ENCODE data around the gene PYGO1.

The PYGO1 gene

GRCh38 chr15:55573224-55573623, 14.9 kb downstream of the PYGO1 start:
- no peak for TF ChIP-seq GABPA (IDR thresholded peaks at IDR 0.05; ENCODE audit: low read depth)
- no peak for TF ChIP-seq POLR2AphosphoS5 (IDR thresholded peaks at IDR 0.05; ENCODE audit: low read depth)
- TF ChIP-seq, protein P1, sequence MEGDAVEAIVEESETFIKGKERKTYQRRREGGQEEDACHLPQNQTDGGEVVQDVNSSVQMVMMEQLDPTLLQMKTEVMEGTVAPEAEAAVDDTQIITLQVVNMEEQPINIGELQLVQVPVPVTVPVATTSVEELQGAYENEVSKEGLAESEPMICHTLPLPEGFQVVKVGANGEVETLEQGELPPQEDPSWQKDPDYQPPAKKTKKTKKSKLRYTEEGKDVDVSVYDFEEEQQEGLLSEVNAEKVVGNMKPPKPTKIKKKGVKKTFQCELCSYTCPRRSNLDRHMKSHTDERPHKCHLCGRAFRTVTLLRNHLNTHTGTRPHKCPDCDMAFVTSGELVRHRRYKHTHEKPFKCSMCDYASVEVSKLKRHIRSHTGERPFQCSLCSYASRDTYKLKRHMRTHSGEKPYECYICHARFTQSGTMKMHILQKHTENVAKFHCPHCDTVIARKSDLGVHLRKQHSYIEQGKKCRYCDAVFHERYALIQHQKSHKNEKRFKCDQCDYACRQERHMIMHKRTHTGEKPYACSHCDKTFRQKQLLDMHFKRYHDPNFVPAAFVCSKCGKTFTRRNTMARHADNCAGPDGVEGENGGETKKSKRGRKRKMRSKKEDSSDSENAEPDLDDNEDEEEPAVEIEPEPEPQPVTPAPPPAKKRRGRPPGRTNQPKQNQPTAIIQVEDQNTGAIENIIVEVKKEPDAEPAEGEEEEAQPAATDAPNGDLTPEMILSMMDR (IDR thresholded peaks at IDR 0.05; ENCODE audit: insufficient read depth, low read length) = no peak
- no peak for TF ChIP-seq REST (IDR thresholded peaks at IDR 0.05; ENCODE audit: insufficient replicate concordance, low read depth)
- no peak for TF ChIP-seq SPI1 (IDR thresholded peaks at IDR 0.05; ENCODE audit: borderline replicate concordance, low read depth)
- H3K27ac ChIP-seq (replicated peaks) = no peak overlapping the region
- H3K27me3 ChIP-seq (ENCODE audit: insufficient read depth, poor library complexity, severe bottlenecking) = no peaks in the 10 kb centered on the region
- no peak for DNase-seq (ENCODE audit: low read depth in 1 of 2, low spot score in 1 of 2)
- no peak overlapping the region for H3K4me3 ChIP-seq (replicated peaks; ENCODE audit: insufficient read depth, low read length)

- no peak for DNase-seq (ENCODE audit: low read depth in 1 of 2, low spot score in 1 of 2)
- TF ChIP-seq, protein P1 (IDR thresholded peaks at IDR 0.05; ENCODE audit: insufficient read depth, low read length) = no peak
- no peak for TF ChIP-seq SPI1 (IDR thresholded peaks at IDR 0.05; ENCODE audit: borderline replicate concordance, low read depth)
- no peak for TF ChIP-seq REST (IDR thresholded peaks at IDR 0.05; ENCODE audit: insufficient replicate concordance, low read depth)
- no peak for TF ChIP-seq GABPA (IDR thresholded peaks at IDR 0.05; ENCODE audit: low read depth)
- TF ChIP-seq POLR2AphosphoS5 (IDR thresholded peaks at IDR 0.05; ENCODE audit: low read depth) = no peak
- Histone ChIP-seq H3K4me3 (replicated peaks; ENCODE audit: insufficient read depth, low read length) (no peak overlapping the region), H3K27me3 (ENCODE audit: insufficient read depth, poor library complexity, severe bottlenecking) (peaks cover 5% of the 10 kb centered on the region), H3K27ac (replicated peaks) (no peak overlapping the region)
Measured at GRCh38 chr15:55564347-55565145, 23.6 kb downstream of the PYGO1 start.

DNA sequence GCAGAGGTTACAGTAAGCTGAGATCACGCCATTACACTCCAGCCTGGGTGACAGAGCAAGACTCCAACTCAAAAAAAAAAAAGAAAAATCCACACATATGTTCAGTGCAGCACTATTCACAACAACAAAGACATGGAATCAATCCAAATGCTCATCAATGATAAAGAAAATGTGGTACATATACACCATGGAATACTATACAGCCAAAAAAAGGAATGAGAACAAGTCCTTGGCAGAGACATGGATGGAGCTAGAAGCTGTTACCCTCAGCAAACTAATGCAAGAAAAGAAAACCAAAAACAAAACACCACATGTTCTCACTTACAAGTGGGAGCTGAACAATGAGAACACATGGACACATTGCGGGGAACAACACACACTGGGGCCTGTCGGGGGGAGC, 25.5 kb downstream of the PYGO1 start:
- TF ChIP-seq SPI1 (IDR thresholded peaks at IDR 0.05; ENCODE audit: borderline replicate concordance, low read depth) = no peak
- no peak overlapping the region for H3K4me3 ChIP-seq (replicated peaks; ENCODE audit: insufficient read depth, low read length)
- H3K27ac ChIP-seq (replicated peaks) = no peak overlapping the region
- H3K27me3 ChIP-seq (ENCODE audit: insufficient read depth, poor library complexity, severe bottlenecking) = peaks cover 3% of the 10 kb centered on the region
- no peak for DNase-seq (ENCODE audit: low read depth in 1 of 2, low spot score in 1 of 2)

GRCh38 chr15:55555089-55555488, 33.1 kb downstream of the PYGO1 start:
- TF ChIP-seq SPI1 (IDR thresholded peaks at IDR 0.05; ENCODE audit: borderline replicate concordance, low read depth) (no peak), GABPA (IDR thresholded peaks at IDR 0.05; ENCODE audit: low read depth) (no peak), POLR2AphosphoS5 (IDR thresholded peaks at IDR 0.05; ENCODE audit: low read depth) (no peak), REST (IDR thresholded peaks at IDR 0.05; ENCODE audit: insufficient replicate concordance, low read depth) (no peak)
- TF ChIP-seq, protein P1 (IDR thresholded peaks at IDR 0.05; ENCODE audit: insufficient read depth, low read length) = no peak
- DNase-seq (ENCODE audit: low read depth in 1 of 2, low spot score in 1 of 2) = no peak
- Histone ChIP-seq H3K27ac (replicated peaks) (no peak overlapping the region), H3K4me3 (replicated peaks; ENCODE audit: insufficient read depth, low read length) (no peak overlapping the region), H3K27me3 (ENCODE audit: insufficient read depth, poor library complexity, severe bottlenecking) (no peaks in the 10 kb centered on the region)
